Left lung (tissue), 10 donors: ENCODE results near the gene ASTN2. TPM values are rescaled to one million over a fixed set of nuclear protein-coding genes. Genes with fewer than 3 reads are reported as not detected.
"Not testable (repeated sequence)": the region's sequence is repeated elsewhere in the genome, so short reads cannot be mapped to it uniquely, and the experiment has no call there.

Experiments used
- ATAC-seq: fragments of 200-7000 bp; cut with Tn5 transposase; one replicate; pipeline ENCODE4 v1.9.1; 2020; ENCODE audit warnings: moderate library complexity
- DNase-seq, 4 donors: peaks; one replicate each; pipeline ENCODE4 v3.0.0-alpha.2; 2013 to 2020
- H3K27ac ChIP-seq, 2 donors: fragments of 200-600 bp; sonication (generic) in 1 of 2; one replicate each; pipeline versions ENCODE4 v1.5.0 to v1.8.0; 2020 to 2021
- H3K27me3 ChIP-seq, 2 donors: fragments of 200-600 bp; sonication (generic) in 1 of 2; one replicate each; pipeline versions ENCODE4 v1.5.0 to v1.8.0; 2020 to 2021
- H3K36me3 ChIP-seq, 2 donors: fragments of 200-600 bp; sonication (generic) in 1 of 2; one replicate each; pipeline versions ENCODE4 v1.5.0 to v1.8.0; 2020 to 2021
- H3K4me1 ChIP-seq, 2 donors: fragments of 200-600 bp; one replicate each; pipeline ENCODE4 v1.8.0; 2021
- H3K4me3 ChIP-seq, 2 donors: fragments of 200-600 bp; sonication (generic) in 1 of 2; one replicate each; pipeline versions ENCODE4 v1.5.0 to v1.8.0; 2020 to 2021; ENCODE audit warnings: mild to moderate bottlenecking in 1 of 2
- H3K9me3 ChIP-seq, 2 donors: fragments of 200-600 bp; sonication (generic) in 1 of 2; one replicate each; pipeline versions ENCODE4 v1.5.0 to v1.8.0; 2020 to 2021
- intact Hi-C, 2 donors: fragments of 100-400 bp; cut with DNase I; formaldehyde crosslinking; loops; one replicate each; pipeline versions ENCODE4 v1.11.2 to v1.14.2; 2022
- polyA plus RNA-seq, 6 donors: library from polyadenylated mRNA; unstranded; fragments of 120-200 nt; gene quantifications; one replicate each; pipeline ENCODE4 v1.2.1, GENCODE V29; 2013; ENCODE audit not compliant: insufficient read length in 6 of 6
- total RNA-seq, 2 donors: library from RNA; stranded (reverse); fragmentation: NEBNext Ultra II Directional; extraction: Animal tissue kit (Norgen Biotek cat#: 25700); gene quantifications; one replicate each; pipeline ENCODE4 v1.2.1, GENCODE V29; 2021
- TF ChIP-seq, protein P1 (sequence below), 2 donors: fragments of 200-600 bp; sonication (generic) in 1 of 2; IDR thresholded peaks; one replicate each; pipeline versions ENCODE4 v1.5.0 to v1.8.0; 2021; ENCODE audit warnings: antibody characterized with exemption in 2 of 2
- donor health status: DM: no; HTN: yes; CAD: no.
- donor health status: DM: no; HTN: no; CAD: no.

The ASTN2 gene
- total and polyA plus RNA-seq, 8 donors, result 3.1 to 5.5 (median 4.5) TPM

DNA sequence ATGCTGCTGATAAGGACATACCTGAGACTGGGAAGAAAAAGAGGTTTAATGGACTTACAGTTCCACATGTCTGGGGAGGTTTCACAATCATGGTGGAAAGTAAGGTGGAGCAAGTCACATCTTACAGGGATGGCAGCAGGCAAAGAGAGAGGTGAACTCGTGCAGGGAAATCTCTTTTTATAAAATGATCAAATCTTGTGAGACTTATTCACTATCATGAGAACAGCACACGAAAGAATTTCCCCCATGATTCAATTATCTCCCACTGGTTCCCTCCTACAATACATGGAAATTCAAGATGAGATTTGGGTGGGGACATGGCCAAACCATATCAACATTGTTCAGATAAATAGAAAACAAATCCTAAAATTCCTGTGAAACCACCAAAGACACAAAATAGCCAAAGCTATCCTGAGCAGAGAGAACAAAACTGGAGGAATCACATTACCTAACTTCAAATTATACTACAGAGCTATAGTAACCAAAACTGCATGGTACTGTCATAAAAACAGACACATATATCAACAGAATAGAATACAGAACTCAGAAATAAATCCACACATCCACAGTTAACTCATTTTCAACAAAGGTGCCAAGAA lies 958.3 kb downstream of the ASTN2 start:
- Histone ChIP-seq H3K27ac (no peak overlapping the region), H3K9me3 (peaks cover 0 to 16% of the 10 kb centered on the region in 2 donors), H3K4me1 (no peaks in the 10 kb centered on the region), H3K27me3 (no peaks in the 10 kb centered on the region), H3K4me3 (no peak overlapping the region), H3K36me3 (no peaks in the 10 kb centered on the region)
- intact Hi-C loops, result no loop called here
- DNase-seq (no peak), ATAC-seq (no peak)
- TF ChIP-seq, protein P1, sequence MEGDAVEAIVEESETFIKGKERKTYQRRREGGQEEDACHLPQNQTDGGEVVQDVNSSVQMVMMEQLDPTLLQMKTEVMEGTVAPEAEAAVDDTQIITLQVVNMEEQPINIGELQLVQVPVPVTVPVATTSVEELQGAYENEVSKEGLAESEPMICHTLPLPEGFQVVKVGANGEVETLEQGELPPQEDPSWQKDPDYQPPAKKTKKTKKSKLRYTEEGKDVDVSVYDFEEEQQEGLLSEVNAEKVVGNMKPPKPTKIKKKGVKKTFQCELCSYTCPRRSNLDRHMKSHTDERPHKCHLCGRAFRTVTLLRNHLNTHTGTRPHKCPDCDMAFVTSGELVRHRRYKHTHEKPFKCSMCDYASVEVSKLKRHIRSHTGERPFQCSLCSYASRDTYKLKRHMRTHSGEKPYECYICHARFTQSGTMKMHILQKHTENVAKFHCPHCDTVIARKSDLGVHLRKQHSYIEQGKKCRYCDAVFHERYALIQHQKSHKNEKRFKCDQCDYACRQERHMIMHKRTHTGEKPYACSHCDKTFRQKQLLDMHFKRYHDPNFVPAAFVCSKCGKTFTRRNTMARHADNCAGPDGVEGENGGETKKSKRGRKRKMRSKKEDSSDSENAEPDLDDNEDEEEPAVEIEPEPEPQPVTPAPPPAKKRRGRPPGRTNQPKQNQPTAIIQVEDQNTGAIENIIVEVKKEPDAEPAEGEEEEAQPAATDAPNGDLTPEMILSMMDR (IDR thresholded peaks at IDR 0.05), result no peak

DNA sequence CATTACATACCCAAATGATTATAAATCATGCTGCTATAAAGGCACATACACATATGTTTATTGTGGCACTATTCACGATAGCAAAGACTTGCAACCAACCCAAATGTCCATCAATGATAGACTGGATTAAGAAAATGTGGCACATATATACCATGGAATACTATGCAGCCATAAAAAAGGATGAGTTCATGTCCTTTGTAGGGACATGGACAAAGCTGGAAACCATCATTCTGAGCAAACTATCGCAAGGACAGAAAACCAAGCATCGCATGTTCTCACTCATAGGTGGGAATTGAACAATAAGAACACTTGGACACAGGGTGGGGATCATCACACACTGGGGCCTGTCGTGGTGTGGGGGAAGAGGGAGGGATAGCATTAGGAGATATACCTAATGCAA lies 960.3 kb downstream of the ASTN2 start:
- DNase-seq, H3K4me3 ChIP-seq, H3K27ac ChIP-seq, ATAC-seq, H3K36me3 ChIP-seq, H3K27me3 ChIP-seq, H3K4me1 ChIP-seq, intact Hi-C loops: not testable (repeated sequence)
- peaks cover 0 to 16% of the 10 kb centered on the region in 2 donors for H3K9me3 ChIP-seq

DNA sequence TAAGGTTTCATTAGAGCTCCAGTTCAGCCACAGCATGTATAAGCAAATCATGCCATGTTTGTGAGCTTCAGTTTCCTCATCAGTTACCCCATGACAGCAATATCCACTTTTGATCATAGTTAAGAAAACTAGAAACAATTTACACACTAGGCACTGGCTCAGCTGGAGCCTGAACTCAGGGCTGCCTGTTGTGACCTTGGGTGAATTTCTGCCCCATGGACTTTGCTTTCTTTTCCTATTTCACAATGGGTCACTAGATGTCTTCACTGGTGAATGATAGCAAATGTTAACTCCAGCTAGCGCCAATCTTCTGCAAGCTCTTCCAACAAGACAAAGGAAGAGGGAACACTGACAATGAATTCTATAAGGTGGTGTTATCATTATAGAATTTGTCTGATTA lies 961.1 kb downstream of the ASTN2 start:
- peaks cover 0 to 16% of the 10 kb centered on the region in 2 donors for H3K9me3 ChIP-seq
- intact Hi-C loops, result no loop called here
- ATAC-seq (no peak), DNase-seq (no peak)
- no peaks in the 10 kb centered on the region for H3K27me3 ChIP-seq
- H3K4me3 ChIP-seq, result no peak overlapping the region
- H3K4me1 ChIP-seq, result peaks cover 0 to 9% of the 10 kb centered on the region in 2 donors
- H3K36me3 ChIP-seq, result no peaks in the 10 kb centered on the region
- TF ChIP-seq, protein P1 (IDR thresholded peaks at IDR 0.05), result no peak
- no peak overlapping the region for H3K27ac ChIP-seq

DNA sequence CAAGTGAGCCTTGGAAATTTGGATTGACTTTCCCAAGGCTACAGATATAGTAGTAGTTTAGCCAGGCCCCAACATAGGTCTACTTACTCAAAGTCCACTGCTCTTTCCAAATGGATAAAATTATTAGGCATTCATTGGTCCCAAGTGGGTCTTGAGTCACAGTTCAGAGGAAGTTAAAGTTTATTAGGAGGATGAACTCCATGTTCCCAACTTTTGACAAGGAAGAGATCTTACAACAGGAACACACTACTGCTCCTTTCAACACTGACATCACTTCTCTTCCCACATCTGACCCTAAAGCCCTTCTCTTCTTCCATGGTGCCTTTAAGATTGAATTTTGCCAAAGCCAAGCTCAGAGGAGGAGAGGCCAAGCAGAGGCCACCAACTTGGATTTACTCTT lies 962.2 kb downstream of the ASTN2 start:
- Histone ChIP-seq H3K9me3 (peaks cover 0 to 15% of the 10 kb centered on the region in 2 donors), H3K4me3 (no peak overlapping the region), H3K36me3 (no peaks in the 10 kb centered on the region), H3K27me3 (no peaks in the 10 kb centered on the region), H3K4me1 (peaks cover 0 to 9% of the 10 kb centered on the region in 2 donors), H3K27ac (no peak overlapping the region)
- TF ChIP-seq, protein P1 (IDR thresholded peaks at IDR 0.05), result no peak
- intact Hi-C loops, result no loop called here
- no peak for ATAC-seq
- no peak for DNase-seq

DNA sequence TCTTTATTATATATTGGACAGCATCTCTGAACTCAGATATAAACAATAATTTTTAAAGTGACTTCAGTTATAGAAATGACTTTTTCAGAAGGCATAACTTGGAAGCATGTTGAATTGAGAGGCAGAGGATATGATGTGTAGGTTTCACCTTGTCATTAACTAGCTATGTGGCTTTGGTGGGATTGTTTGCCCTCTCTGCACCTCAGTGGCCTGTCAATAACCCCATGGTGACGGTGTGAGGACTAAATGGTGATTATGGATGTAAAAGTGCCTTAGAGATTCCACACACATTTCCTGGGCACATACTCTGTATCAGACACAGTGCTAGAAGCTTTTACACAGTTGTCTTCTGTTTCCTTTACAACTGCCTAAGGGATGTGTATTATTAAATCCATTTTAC lies 962.6 kb downstream of the ASTN2 start:
- intact Hi-C loops, result no loop called here
- H3K27ac ChIP-seq, result no peak overlapping the region
- H3K9me3 ChIP-seq, result peaks cover 0 to 13% of the 10 kb centered on the region in 2 donors
- DNase-seq (no peak), ATAC-seq (no peak)
- H3K36me3 ChIP-seq, result no peaks in the 10 kb centered on the region
- H3K4me3 ChIP-seq, result no peak overlapping the region
- H3K27me3 ChIP-seq, result no peaks in the 10 kb centered on the region
- H3K4me1 ChIP-seq, result peaks cover 0 to 9% of the 10 kb centered on the region in 2 donors
- TF ChIP-seq, protein P1 (IDR thresholded peaks at IDR 0.05), result no peak
